Measurements from ENCODE around the gene SMIM35.

- no peak for TF ChIP-seq CTCF (IDR thresholded peaks at IDR 0.05)
- no peak for TF ChIP-seq EP300 (IDR thresholded peaks at IDR 0.05)
- TF ChIP-seq POLR2A (IDR thresholded peaks at IDR 0.05), result no peak
- no peak for TF ChIP-seq POLR2AphosphoS5 (IDR thresholded peaks at IDR 0.05)
Measured at GRCh38 chr11:118010738-118011461, 75.9 kb downstream of the SMIM35 start.
